Stimulated activated CD8-positive, alpha-beta memory T cell treated with anti-CD3 and anti-CD28 coated beads, Interleukin-15, amount 100 ng/mL, for 1 hour (primary cell): ENCODE measurements around the gene RGSL1.

ENCODE experiments used
- DNase-seq: peaks from one replicate; pipeline ENCODE4 v3.0.0-alpha.2; 2020; ENCODE audit warnings: low read depth

RGSL1 gene

GRCh38 chr1:182552527-182552926, 102.6 kb downstream of the RGSL1 start:
- no peak for DNase-seq

DNA sequence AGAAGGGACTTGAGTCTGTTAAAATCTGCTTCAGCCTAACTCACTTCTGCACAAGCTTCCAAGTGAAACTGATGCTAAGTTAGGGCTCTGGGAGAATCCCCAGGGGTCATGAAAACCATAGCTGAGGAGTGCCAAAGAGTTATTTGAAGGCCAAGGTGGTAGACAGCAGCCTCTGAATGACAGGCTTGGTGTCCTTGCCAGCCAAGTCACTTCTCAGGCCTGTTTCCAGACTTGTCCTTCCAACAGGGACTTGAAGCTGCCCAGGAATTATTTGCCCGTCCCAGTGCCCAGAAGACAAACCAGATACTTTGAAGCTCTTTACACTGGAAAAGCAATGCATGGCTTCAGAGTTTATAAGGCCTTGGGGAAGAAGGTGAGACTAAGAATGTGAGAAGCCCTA, 105.5 kb downstream of the RGSL1 start:
- no peak for DNase-seq

DNA sequence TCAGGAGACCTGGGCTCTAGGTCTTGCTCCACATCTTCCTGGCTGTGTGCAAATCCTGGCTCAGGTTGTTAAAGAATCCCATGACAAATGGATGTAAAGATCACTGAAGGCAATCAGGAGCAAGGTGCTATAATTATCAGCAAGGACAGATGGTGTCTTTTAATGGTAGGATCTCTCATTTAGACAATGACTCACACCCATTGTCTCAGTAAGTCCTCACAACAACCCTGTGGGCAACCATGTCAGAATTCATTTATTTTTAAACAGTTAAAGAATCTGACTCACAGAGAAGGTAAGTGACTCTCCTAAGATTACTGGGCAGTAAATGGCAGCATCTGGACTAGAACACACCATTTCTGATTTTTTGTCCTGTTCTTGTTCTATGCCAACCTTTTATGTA, 106.3 kb downstream of the RGSL1 start:
- no peak for DNase-seq

- DNase-seq = no peak
These were observed 110.5 kb downstream of the RGSL1 start for GRCh38 chr1:182560392-182560984.

GRCh38 chr1:182561456-182561855, 111.5 kb downstream of the RGSL1 start:
- DNase-seq = no peak

- DNase-seq = no peak
These were observed 113.1 kb downstream of the RGSL1 start for GRCh38 chr1:182563095-182563494.

DNA sequence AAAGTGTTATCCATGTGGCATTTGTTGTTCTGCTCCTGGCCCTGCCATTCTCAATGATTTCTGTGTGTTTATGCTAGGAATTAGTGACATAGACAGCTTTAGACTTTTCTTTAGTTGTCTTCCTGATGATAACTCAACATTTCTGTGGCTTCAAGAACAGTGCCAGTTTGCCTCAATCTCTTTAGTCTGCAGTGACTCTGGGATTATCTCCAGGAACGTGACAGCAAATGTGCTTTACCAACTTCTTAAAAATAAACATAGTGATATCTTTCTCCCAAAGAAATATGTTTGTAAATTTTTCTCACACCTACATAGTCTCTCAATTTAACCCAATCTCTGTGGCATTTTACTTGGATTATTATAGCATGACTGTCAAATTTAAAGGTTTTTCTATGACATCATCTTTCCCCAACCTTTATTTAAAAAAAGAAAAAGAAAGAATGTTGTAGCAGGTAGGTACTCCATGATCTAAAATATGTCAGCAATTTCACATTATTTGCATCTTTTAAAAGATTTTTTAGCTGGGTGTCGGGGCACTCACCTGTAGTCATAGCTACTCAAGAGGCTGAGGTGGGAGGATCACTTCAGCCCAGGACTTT, 114.6 kb downstream of the RGSL1 start:
- no peak for DNase-seq

- DNase-seq = no peak
These were observed 115.6 kb downstream of the RGSL1 start for GRCh38 chr1:182565537-182565936.

GRCh38 chr1:182567629-182568028, 117.7 kb downstream of the RGSL1 start:
- DNase-seq = no peak

- DNase-seq = no peak
These were observed 118.8 kb downstream of the RGSL1 start for GRCh38 chr1:182568647-182569284.

DNA sequence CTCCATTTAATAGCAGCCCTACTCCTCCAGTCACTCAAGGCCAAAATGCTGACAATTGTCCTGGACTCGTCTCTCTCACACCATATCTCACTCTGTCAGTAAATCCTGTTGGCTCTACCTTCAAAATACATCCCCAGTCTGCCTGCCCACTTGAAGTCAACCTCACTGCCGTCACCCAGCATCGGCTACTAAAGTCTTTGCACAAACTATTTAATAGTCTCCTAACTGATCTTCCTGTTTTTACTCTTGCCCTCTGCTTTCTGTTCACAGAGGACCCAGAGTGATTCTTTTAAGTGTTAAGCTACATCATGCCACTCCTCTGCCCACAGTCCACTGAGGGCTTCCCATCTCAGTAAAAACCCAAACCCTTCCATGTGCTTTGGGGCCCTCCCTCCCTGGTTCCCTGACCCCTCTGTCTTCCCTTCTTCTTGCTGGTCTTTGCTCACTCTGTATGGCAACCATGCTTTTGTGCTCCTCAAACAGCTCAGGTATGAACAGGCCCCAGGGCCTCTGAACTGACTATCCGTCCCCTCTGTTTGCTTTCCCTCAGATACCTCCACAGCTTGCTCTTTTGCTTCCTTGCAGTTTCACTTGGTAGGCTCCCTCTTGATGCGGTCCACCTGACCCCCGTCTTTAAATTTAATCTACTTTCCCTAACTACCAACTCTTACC, 120.1 kb downstream of the RGSL1 start:
- DNase-seq = no peak

GRCh38 chr1:182570611-182570970, 120.6 kb downstream of the RGSL1 start:
- no peak for DNase-seq

DNA sequence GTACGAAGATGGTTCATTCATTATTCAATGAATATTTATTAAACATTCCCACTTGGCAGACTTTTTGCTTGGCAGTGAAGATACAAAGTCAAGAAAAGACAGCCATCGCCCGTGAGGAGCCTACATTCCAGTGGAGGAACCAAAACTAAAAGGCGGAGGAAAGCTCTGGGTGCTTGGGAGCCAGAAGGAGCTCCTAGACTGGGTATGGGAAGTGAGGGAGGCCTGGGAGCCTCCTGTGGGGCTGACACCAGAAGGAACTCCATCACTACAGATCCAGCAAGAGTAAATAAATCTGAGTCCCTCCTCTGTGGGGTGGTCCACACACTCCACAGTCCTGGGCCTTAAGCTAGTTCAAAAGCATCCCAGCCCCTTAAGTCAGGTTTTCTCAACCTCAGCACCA, 124.2 kb downstream of the RGSL1 start:
- no peak for DNase-seq

DNA sequence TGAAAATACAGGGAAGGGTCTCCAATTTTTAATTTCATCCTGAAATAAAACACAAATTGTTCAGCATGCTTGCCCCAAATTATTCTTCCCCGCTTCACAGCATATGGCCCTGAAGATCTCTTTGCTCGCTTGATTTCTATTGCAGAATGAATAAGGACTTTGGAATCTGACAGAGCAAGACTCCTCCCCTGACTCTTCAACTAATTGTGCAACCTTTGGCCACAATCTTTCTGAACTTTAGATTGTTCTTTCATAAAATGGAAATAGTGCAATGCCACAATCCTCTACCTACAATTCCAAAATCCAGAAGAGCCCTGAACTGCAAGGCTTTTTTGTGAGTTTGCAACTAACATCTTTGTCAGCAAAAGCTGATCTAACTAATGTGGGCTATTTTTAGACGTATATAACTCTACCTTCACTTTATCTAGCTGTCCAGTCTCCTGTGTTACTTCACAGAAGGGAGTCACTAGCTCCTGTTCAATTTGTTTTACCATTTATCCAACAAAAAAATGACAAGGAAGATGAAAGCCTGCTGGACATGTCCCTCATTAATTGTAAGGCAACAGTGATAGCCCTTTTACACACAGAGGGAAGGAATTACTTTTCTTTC, 125.7 kb downstream of the RGSL1 start:
- DNase-seq = no peak

DNA sequence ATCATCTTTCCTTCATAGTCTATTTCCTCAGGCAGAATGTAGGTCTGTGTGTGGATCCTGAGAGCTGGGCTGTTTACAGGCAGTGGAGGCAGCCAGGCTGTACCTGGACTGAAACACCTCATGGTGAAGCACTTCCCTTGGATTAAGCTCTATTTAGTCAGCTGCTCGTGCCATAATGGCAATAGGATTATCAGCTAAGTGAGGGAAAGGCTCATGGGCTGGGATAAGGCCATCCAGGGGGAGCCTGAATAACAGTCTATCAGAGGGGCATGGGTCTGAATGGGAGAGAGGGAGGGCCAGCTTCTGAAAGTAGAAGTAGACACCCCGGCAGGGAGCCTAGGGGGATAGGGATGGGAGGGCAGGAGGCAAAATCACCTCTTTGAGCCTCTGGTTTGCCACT, 130.8 kb downstream of the RGSL1 start:
- DNase-seq = no peak

DNA sequence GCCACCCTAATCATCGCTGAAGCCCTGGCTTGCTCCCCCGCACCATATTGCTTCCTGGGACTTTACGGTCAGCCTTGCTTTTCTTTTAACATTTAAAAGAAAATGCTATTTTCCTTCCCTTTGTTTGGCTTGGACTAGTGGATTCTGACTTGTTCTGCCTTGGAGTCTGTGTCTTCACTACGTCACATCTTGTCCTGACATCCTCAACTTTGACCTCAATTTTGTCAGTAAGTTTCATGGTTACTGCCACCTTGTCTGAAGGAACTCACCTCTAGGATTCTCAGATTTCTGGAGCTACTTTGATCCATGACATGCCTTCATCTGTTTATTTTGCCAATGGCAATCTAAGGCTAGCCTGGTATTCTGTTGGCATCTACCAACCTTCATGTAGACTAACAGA, 134.8 kb downstream of the RGSL1 start:
- DNase-seq = no peak

- no peak for DNase-seq
These were observed 136.4 kb downstream of the RGSL1 start for GRCh38 chr1:182586380-182586779.

- DNase-seq = no peak
These were observed 137.1 kb downstream of the RGSL1 start for GRCh38 chr1:182587093-182587492.

- DNase-seq = no peak
These were observed 137.9 kb downstream of the RGSL1 start for GRCh38 chr1:182587666-182588499.

GRCh38 chr1:182588500-182589396, 138.8 kb downstream of the RGSL1 start, which contains the start of gene RNASEL:
RNASEL (minus strand) TSS chr1:182589256; CDS start chr1:182586806, 2,450 bp downstream.
- peak; percentile 38 for DNase-seq

DNA sequence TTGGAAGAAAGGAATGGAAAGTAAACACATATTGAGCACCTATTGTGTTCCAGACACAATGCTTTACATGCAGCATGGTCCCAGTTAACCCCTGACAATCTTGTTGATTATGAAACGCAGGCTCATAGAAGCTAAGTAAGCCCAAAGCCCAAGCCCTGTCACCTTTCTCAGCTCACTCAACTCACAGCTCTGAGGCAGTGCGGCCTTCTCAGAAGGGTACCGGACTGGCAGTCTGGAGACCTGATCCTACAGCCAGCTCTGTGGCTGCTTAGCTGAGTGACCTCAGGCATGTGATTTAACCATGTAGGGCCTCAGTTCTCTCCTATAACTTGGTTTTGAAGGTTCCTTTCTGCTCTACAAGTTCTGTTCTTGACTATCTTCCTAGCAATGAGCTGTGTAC, 139.6 kb downstream of the RGSL1 start:
- DNase-seq = no peak
